Suprapubic skin (tissue), 3 donors: ENCODE data around the gene CDK18.

Source experiments
- POLR2A ChIP-seq, 2 donors: fragments of 450-650 bp; IDR thresholded peaks; one replicate each; pipeline ENCODE4 v1.6.1; 2017; ENCODE audit warnings: antibody characterized with exemption in 2 of 2, mild to moderate bottlenecking in 2 of 2, moderate library complexity in 2 of 2
- TF ChIP-seq, protein P1 (sequence below), 2 donors: fragments of 200-600 bp in 1 of 2; fragments of 450-650 bp in 1 of 2; sonication (generic) in 1 of 2; IDR thresholded peaks; one replicate each; pipeline ENCODE4 v1.5.1; 2016 to 2019; ENCODE audit warnings: antibody characterized with exemption in 2 of 2, mild to moderate bottlenecking in 1 of 2, moderate library complexity in 1 of 2

DNA sequence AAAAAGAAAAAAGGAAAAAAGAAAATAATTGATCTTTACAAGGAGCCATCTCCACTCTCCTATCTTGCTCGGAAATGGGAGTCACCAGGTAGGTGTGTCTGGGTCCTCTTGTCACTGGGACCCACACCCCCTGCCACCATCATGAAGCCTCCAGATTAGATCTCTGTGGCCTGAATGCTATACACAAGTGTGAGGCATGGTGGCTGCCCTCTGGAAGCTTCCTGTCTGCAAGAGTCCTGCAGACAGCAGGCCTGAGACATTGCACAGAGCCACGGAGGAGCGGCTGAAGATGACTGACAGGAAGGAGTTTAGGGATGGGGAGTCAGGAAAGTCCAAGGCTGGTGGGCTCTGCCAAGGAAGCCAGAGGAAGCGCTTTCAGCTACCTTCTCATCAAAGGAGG, 16.2 kb downstream of the CDK18 start:
- TF ChIP-seq, protein P1, sequence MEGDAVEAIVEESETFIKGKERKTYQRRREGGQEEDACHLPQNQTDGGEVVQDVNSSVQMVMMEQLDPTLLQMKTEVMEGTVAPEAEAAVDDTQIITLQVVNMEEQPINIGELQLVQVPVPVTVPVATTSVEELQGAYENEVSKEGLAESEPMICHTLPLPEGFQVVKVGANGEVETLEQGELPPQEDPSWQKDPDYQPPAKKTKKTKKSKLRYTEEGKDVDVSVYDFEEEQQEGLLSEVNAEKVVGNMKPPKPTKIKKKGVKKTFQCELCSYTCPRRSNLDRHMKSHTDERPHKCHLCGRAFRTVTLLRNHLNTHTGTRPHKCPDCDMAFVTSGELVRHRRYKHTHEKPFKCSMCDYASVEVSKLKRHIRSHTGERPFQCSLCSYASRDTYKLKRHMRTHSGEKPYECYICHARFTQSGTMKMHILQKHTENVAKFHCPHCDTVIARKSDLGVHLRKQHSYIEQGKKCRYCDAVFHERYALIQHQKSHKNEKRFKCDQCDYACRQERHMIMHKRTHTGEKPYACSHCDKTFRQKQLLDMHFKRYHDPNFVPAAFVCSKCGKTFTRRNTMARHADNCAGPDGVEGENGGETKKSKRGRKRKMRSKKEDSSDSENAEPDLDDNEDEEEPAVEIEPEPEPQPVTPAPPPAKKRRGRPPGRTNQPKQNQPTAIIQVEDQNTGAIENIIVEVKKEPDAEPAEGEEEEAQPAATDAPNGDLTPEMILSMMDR (IDR thresholded peaks at IDR 0.05) = no peak
- no peak for TF ChIP-seq POLR2A (IDR thresholded peaks at IDR 0.05)
